ENCODE results near the gene PTPRE.

The PTPRE gene

DNA sequence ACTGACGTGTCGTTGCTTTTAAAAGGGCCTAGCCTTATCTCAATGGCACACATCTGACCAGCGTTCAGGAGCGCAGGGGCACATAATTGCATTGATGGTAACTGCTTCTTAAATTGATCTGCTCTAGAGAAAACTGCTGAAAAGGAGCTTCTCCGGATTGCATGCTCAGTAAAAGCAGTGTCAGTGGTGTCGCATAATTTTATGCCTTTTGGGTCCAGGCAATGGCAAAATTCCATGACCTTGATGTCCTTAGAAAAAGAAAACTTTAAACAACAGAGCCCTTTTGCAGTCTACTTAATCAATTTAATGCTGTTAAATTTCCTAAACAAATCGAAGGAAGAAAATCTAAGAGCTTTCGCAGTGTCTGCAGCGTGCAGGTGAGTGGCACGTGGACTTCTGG, 75.7 kb downstream of the PTPRE start:
- DNase-seq (ENCODE audit: low spot score), result no peak

DNA sequence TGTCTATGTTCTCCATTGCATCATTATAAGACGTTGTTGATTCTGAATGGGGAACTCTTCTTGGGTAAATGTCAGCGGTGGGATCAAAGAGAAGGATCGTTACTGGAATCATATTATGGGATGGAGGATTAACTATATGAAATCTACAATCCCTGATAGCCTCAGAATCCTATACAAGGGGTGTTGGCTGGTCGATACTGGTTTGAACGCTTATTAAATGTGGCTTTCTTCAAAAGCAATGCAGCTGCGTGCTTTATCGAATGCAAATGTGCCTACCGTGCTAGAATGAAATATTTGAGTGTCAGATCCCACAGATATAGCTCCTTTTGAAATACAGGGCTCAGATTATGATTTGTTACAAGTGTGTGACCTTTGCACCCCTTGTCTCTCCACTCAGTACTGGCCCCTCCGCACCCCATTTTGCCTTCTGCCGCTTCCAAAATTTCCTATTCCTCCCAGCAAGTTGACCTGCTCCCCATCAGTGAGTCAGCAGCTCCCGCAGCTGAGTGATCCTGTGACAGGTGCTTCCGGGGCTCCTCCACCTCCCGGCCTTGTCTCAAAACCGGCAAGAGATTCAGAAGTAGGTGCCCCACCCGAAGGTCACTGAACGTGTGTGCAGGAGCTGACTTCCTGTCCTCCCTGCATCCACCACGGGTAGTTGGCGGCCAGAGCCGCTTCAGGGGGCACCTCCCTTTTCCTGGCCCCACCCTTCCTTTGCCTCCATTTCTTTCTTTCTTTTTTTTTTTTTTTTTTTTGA, 76.6 kb downstream of the PTPRE start:
- no peak for DNase-seq (ENCODE audit: low spot score)

DNA sequence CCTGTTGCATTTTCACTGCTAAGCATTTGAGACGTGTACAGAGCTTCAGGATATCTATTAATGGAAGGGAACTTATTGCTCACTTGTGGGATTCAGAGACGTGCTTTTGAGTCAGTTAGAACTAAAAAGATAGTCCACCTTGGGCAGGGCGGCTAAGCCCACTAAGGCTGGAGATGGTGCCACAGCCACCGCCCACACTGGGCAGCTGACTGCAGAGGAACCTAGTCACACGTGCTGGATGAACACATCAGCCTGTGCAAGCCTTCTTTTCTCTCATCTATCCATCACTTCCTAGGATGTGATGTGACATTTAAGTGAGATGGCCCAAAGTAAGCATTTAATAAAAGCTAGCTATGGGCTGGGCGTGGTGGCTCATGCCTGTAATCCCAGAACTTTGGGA, 78.0 kb downstream of the PTPRE start:
- DNase-seq (ENCODE audit: low spot score), result no peak

DNA sequence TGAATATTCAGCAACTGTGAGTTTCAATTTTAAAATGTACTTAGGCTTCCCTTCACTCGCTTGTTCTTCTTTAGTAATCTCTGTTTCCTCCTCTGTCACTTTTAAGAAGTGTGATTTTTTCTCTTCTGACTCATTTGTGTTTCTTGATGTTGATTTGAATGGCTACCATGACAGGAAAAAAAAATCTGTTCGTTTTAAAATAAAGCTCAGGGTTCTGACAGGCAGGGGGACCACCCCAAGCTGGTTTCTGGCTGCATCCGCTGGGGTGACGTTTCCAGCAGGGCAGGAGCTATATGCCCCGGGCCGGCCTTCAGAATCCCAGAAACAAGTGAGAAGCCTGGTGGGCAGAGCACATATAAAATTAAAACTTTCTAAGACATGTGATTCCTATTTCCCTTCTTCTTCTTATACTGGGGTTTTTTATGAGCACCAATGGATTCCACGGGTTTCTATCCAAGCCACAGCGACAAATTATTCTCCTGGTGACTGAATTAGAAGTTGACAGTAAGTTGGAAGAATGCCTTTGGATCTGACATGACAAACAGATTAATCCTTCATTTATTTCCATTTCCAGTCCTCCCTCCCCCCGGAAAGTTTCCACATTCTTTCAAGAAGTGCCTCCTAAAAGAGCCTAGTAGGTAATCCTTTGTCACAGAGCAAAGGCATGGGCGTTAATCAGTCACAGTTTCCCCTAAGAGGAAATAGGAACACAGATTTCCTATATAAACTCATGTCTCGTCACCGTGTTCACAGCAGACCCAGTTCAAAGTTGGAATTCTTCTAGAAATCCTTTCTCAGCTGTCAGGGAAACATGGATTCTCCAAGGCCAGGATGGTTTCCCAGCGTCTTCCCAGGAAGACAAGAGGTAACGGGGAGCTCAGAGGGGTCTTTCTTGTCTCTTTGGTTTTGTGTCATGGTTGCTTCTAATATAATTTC, 79.9 kb downstream of the PTPRE start:
- no peak for DNase-seq (ENCODE audit: low spot score)

DNA sequence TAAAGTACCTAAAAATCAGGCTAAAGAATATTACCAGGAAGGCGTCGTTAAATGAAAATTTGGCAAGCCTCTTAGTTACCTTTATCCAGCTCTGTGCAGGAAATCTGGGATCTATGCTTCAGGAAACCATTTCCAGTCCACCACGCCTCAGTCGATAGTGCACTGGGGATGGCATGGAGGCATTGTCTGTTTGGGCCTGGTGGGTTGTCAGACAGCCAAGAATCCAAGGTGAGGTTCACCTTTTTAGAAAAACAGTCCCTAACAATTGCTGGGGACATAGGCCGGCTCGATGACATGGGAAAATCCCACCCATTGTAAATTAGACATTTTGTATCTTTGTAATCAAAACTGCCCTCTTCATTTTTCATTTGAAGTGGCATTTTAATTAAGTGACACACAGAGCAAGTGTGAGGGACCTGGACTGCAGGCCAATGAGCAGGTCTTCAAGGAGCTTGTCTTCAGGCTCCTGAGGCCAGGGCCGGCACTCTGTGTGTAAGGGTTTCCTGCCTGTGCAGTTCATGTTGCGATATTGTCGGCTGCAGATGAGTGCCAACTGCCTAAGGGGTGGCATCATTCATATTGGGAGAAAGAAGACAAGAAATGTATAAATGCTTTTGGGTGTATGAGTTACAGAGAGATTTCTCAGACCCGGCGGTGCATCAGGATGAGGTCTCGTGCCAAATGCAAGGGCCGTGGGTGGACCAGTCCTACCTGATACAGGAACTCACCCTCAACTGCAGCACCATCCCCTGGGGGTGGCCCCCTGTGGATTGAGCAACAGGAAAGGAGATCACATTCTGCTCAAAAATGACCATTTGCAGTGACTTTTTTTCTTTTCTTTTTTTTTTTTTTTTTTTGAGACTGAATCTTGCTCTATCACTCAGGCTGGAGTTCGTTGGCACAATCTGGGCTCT, 80.8 kb downstream of the PTPRE start:
- DNase-seq (ENCODE audit: low spot score), result no peak

DNA sequence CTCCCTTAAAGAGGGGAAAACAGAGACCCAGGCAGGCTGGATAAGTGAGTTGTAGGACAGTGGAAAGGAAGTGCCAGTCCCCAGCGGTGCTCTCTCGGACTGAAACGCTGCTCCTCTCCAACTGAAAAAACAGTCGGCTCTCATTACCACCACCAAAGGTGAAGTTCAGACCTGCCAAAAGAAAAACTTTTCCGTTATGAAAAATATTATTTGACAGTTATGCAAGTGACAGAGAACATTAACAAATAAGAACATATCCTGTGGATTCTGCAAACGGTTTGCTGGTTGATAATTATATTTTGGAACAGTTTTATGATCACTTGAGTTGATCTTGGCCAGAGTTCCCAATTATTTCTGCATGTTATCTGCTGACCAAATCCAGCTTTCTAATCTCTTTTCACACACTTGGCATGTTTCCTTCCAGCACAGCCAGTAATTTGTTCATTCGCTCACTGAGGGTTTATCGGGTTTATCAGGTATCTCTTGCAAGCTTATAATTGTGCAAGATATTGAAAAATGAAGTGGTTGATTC, 82.6 kb downstream of the PTPRE start:
- DNase-seq (ENCODE audit: low spot score), result no peak

DNA sequence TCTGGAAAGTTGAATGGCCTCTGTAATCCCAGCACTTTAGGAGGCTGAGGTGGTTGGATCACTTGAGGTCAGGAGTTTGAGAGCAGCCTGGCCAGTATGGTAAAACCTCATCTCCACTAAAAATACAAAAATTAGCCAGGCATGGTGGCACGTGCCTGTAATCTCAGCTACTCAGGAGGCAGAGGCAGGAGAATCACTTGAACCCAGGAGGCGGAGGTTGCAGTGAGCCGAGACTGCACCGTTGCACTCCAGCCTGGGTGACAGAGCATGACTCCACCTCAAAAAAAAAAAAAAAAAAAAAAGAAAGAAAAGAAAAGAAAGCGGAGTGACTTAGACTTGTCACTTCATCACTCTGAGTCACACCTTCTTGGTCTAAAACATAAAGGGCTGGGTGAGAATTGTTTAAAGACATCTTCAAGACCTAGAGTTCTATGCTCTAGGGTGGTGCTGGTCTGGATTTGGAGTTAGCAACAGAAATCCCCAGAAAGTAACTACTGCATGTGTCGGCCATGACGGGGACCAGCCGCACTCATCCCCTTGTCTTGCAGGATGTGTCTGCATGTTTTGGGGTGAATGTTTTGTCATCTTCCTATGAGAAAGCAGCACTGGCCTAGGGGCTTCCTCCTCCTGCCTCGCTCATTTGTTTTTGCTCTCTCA, 83.4 kb downstream of the PTPRE start:
- DNase-seq (ENCODE audit: low spot score), result peak; percentile 21

DNA sequence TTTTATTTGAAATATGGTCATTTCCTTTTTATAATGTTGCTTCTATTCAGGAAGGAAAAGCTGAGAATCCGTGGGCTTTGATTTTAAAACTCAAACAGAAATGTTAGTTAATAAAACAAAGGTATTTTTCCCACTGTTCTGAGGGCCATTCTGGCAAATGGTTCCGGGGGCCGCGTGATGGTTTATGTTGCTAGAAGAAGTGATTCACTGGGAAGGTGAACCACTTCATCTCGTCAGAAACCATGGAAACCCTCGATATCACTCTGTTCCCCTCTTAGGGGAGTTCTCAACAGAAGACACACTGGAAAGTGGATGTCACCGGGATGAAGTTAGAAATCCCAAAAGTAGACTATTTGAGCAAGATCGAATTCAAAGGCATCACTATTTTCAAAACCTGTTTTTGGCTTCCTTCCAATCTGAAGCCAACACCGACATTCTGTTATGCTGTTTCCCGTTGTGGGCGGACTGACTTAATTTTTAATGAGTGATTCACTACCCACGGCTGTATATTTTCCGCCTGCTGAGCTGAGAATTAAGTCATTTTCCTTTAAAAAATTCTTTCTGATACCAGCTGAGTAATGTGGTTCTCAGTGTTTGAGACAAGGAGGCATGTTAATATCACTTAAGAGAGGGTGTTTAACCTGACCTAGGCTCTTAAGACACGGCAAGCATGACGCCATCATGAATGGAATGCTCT, 84.1 kb downstream of the PTPRE start:
- DNase-seq (ENCODE audit: low spot score), result peak; percentile 52

DNA sequence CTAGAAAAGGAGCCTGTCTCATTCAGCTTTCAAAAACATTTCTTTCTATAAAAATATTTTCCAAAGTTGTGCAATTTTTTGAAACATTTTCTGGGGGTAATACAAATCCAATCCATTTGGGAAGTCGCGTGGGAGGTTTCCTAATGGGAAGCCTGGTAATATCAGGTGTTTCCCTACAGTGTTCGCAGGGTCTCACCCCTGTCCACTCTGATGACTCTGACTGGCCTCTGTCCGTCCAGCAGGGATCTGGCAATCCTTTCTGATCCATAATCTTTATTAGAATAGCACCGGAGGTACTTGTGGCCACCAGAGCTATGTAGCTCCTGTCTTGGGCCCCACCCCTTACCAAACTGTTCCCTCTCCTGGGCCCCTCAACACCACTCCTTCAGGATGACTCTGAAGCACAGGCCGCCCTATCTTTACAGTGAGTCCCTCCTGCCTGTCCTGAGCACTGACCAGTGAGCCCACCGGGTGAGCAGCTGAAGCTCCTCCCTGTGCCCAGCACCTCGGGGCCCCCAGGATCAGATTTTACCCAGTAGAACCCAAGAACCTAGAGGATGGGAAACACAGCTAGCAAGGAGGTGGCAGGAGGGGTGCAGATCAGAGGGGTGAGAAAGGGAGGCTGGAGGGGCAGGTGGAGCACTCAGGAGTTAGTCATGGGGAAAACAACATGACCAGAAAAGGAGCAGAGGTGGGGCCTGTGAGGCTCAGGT, 84.8 kb downstream of the PTPRE start:
- DNase-seq (ENCODE audit: low spot score), result no peak

DNA sequence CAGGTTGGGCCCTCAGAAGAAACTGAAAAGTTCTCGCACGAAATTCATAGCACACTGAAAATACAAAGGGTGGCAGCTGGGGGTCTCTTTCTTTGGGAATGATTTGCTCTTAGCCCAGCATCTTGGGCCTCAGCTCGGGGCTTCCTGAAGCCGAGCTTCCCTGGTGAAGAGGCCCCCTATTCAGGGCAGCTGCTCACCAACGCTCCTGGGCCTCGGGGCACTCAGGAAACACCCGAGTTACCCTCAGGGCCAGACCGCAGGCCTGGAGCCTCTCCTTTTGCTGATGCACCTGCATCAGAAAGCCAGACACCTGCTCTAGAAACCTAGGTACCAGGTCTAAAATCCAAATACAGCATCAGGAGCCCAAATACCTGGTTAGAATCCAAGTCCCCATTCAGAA, 85.5 kb downstream of the PTPRE start:
- DNase-seq (ENCODE audit: low spot score), result no peak

DNA sequence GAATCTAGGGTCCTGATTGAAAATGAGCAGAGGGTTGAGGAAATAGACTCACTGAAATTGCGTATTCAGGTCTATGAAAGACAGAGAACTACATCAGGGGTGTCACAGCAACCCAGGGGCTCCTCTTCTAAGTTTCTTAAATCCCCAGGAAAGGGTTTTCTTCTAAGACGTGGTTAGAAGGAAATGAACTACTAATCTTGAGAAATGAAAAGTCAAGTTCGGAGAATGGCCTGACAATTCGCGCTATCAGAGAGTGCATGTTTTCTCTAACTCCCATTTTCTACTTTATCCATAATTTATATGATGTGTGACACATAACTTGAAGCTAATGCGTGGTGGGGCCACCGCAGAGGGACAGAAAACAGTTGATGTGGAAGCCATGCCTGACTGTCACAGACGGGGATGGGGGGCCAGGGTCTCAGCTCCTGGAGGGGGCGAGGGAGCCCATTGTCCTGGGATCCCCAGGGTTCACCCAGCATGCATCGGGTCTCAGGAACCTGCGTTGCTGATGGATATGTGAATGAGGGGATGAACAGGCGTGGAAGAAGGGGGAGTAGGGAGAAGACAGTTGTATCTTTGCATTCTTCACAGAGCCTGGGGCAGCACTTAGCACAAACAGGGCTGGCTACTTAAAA, 86.3 kb downstream of the PTPRE start:
- DNase-seq (ENCODE audit: low spot score), result no peak

DNA sequence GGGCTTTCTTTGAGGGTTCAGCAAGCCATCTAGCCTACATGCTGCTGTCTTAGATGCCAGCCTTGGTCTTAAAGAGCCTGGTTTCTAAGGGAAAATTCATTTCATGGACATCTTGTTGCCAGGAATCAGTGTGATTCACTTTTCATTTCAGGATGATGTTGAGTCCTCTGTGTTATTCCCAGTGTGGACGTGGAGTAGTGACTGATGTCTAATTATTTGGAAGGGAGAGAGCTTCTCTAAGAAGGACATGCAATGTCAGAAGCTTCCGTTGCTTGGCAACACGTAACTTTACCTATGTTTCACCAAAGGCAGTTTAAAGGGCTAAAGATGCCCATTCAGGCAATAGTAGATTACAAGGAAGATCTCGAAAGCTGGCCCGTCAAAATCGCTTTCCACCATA, 89.0 kb downstream of the PTPRE start:
- DNase-seq (ENCODE audit: low spot score), result no peak

DNA sequence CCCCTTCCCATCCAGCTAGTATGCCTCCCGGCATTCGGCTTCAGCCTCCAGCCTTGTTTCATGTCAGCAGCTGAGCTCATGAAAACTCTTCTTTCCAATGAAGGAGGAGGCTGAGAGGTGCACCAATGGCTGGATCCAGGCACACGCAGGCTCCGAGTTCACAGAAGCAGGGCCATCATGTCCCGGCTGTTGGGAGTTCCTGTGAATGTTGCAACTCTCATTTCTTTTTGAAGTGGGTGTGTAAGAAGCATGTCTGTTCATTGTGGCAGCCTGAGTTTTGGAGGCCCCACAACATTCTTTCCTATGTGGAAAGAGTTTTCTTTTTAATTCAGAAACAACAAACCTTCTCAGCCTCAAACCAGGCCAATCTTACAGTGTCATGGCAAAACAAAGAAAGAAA, 89.7 kb downstream of the PTPRE start:
- DNase-seq (ENCODE audit: low spot score), result no peak

DNA sequence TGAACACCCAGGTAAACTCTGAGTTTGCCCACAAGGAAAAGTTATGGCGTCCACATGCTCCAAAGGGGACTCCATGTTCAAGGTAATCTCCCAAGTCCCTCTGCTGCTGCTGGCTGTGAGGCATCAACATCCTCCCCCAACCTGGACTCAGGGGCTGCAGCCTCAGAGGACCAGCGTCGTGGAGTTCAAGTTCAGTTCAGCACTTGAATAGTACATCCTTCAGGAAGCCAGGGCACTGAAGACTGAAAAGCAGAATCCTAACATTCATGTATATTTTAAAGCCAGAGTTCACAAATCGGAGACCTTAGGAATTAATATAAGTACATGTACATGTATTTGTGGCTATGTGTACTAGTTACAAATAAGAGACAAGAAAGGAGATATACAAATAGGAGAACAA, 90.4 kb downstream of the PTPRE start:
- DNase-seq (ENCODE audit: low spot score), result no peak

DNA sequence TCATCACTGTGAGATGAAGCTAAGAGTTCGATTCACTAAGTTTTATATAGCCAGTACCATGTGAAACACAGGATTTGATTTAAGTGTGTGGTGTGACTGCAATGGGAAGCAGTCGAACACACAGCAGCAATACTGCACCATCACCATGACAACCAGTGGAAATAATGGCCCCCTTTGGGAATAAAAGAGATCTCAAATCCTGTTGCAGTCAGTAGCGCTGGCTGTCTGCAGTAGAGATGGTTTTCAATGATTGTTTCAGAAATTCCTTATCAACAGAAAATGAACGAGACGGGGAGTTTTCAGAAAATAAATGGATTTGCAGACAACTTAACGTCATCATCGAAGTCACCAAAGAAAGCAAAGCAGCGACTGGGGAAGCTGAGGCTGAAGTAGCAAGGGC, 91.0 kb downstream of the PTPRE start:
- no peak for DNase-seq (ENCODE audit: low spot score)

DNA sequence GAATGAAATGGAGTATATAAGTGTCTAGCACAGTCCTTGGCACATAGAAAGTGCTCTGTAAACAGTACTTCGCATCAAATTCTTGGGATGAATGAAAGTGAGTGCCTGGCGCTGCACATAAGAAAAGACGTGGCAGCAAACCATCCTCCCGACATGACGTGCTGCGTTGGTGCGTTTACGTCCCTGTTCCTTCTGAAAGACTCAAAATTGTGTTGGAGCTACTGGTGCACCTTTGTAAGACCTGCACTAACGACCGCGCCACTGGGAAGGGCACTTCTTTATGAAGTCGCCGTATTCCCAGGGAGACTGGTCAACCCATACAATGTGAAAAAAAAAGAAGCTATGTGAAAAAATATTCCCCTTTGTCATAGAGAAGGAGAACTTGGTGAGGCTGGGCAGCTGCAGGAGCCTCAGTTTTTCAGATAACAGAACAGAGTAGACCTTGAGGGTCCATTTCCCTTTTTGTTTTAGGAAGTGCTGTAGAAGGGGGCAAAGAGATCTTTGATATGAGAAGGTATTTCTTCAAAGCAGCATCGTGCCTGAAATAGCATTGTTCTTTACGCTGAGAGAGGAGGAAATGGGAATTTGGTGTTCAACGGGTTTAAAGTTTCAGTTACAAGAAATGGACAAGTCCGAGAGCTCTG, 91.7 kb downstream of the PTPRE start:
- DNase-seq (ENCODE audit: low spot score), result no peak

DNA sequence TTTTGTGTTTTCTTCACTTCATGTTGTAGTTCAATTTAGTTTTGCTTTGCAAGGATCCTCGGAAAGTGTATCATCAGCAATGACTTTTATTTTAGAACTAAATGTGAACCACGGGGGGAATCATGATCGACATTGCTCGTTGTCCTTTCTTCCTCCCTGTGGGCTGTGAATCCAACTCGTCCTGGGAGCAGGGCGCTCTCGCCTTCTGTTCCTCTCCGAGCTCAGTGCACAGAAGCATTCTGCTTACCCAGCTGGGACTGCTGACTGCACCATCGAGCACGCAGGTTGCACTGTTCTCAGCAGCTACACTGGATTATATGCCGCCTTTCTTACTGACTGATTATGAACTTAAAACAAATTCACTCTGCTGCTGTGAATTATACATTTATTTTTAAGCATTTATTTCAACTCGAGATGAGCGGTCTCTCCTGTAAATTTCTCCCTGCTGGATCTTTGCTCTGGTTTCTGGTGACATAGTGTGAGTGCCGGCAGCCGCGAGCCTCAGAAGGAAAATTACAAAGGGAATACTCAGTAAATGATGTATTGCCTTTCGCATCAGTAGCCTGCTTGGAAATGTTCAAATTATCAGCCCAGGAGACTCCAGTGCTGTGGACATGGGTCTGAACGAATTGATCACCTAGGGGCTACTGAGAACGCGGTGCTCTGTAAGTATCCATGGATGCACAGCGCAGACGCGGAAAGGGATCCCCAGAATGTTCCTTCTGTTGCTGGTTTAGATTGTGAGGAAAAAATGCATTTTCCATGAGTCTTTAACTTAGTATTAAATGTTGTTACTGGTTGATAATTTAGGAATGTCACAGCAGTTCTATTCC, 92.6 kb downstream of the PTPRE start:
- DNase-seq (ENCODE audit: low spot score), result no peak

All from CD4-positive, alpha-beta T cell treated with Interleukin-6 at 100 ng/mL for 8 hours (primary cell).